IPS DF 4.7 (cell line): Measurements from ENCODE around the gene MTF2.
"Not testable (repeated sequence)": the region's sequence is repeated elsewhere in the genome, so short reads cannot be mapped to it uniquely, and the experiment has no call there.

Experiments
- DNase-seq: peaks from one replicate; pipeline ENCODE4 v3.0.0-alpha.2; 2013; ENCODE audit warnings: low spot score; ENCODE audit errors: extremely low read depth

Gene MTF2

DNA sequence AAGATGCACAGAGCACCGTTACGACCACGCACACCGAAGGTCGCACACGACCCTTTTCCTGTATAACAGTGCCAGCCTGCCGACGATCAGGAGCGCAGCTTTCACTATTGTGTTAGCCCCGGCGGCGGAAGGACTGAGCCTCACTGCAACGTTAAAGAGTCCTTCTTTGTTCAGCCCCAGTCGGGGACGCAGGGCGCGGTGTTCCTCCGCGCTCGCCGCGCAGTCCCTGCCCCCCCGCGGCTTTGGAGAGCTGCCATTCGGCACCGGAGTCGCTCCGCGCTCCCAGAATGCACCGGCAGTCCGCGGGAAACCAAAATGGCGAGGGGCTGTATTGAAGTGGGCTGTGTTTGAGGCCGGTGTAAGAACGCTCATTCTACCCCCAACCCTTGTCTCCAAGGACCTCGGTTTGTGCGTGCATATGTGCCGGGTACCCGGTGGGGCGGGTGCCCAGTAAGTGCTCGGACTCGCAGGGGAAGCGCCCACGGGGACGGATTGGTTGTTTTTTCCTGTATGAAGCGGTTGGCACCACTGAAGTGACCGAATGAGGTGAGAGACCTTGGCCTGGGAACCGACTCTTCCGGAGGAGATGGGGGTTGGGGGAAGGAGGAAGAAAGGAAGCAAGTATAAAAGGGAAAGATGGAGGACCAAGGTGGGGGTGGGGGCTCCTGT, at the start of gene MTF2:
Gene MTF2, plus strand, starts transcription at position 298 of the 669 bp plus-strand sequence. Its CDS starts 244 bp downstream, at position 542.
- peak; percentile 89 for DNase-seq

- DNase-seq: no peak
Measured at GRCh38 chr1:93029317-93029716, 49.8 kb upstream of the MTF2 start.

DNA sequence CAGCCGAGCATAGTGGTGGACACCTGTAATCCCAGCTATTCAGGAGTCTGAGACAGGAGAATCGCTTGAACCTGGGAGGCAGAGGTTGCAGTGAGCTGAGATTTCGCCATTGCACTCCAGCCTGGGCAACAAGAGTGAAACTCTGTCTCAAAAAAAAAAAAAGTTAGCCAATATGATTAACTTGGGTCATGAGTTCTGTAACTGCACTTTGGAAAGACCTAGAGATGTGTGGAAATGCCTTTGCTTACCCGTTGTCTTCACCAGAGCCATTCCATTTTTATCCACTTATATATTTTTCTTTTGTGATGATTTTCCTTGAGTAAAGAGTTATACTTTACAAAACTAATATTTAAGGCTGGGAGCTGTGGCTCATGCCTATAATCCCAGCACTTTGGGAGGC, 48.9 kb upstream of the MTF2 start:
- not testable (repeated sequence) for DNase-seq

DNA sequence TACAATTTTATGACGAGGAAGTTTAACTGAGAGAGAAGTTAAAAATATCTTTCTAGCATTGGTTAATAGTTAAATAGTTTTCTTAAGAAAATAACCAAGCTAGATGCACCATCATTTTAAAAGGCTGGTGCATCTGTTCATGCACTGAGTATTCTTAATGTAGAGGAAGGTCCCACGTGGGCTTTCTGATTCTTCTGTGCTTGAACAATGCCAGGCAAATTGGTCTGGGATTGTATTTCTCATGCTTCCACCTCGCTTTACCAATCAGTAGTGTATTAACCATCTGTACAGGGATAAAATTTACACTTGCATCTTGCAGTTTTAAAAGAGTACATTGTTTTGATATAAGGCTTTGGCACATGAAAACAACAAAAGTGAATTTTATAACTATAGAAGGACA, 47.4 kb upstream of the MTF2 start:
- no peak for DNase-seq

DNA sequence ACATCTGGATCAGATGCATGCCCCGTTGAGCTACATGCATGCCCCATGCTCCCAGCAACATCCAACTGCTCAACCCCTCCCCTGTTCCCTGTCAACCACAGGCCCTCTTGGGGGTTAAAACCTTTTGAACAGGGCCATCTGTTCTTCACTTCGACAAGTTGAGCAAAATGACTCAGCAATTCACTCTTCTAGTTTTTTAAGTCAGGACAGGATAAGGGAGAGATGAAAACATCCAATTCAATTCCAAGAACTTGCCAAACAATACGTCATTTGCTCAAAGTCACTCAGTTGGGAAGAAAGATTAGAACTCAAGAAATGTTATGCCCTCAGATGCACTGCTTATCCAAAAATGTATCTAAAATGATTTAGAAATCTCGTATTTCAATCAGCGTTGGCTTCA, 46.1 kb upstream of the MTF2 start:
- no peak for DNase-seq

GRCh38 chr1:93033785-93034184, 45.3 kb upstream of the MTF2 start:
- no peak for DNase-seq

DNA sequence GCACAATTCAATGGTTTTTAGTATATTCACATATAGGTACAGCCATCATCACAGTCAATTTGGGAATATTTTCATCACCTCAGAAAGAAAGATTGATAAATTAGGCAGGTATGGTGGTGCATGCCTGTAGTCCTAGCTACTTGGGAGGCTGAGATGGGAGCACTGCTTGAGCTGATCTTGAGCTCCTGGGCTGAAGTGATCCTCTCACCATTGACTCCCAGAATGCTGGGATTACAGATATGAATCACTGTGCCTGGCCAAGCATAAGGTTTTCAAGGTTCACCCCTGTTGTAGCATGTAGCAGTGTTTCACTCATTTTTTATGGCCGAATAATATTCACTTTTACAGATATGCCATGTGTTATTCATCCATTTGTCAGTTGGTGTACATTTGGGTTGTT, 44.7 kb upstream of the MTF2 start:
- DNase-seq: no peak

DNA sequence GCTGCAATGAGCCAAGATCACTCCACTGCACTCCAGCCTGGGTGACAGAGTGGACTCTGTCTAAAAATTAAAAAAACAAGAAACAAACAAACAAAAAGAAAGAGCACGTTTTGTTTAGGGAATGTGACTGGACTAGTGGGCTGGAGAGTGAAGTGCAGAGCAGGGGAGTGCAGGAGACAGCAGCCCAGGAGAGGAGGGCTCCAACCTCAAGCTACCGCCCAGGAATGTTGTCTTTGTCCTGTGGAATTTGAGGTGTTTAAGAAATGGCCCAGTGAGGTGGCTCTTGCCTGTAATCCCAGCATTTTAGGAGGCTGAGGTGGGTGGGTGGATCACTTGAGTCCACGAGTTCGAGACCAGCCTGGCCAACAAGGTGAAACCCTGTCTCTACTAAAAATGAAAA, 42.4 kb upstream of the MTF2 start:
- no peak for DNase-seq

DNA sequence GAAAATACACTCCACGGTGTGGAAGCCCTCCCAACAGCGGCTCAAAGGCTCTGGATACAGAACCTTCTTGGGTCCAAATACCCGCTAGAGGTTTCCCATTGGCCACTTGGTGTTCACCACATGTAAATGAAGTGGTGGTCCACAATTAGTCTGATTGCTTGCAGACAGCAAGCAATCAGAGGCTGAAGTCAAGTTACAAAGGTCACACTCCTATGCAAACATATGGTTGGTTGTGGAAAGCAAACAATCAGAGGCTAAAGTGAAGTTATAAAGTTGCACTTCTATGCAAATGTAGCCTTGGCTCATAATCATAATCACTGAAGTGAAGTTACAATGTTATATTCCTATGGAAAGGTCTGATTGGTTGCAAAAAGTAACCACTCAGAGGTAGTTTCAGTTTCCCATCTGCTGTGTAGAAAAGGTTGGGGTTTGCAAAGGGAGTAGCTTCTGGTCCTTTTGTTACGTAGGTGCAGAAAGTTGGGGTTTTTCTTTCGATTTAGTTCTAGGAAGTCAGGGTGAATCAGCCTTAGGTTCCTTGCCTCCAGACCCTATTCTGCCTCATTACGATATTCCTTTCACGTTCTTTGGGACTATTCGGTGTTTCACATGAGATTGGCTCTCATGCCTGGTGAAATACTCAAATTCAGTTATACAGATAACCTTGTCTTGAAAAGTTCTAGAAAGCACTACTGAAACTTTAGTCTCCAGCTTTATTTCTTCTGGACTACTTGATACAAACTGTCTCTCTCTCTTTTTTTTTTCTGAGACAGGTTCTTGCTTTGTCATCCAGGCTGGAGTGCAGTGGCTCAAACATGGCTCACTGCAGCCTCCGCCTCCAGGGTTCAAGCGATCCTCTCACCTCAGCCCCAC, 36.7 kb upstream of the MTF2 start:
- no peak for DNase-seq

DNA sequence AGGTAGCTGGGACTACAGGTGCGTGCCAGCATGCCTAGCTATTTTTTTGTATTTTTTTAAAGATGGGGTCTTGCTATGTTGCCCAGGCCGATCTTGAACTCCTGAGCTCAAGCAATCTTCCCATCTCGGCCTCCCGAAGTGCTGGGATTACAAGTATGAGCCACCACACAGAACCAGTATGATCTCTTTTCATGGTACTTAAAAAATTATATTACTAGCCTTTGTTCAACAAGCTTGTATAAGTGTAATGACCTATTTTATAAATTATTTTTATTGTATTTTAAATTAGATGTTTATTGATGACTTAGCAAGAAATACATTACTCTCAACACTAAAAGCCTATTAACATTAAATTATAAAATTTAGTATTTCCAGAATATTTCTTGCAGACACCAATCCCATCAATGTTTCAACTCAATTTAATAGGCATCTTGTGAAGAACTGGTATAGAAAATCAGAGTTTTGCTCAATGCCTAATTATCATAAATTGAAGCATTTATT, 36.0 kb upstream of the MTF2 start:
- DNase-seq: no peak

- DNase-seq: no peak
Measured at GRCh38 chr1:93047618-93048017, 31.5 kb upstream of the MTF2 start.

DNA sequence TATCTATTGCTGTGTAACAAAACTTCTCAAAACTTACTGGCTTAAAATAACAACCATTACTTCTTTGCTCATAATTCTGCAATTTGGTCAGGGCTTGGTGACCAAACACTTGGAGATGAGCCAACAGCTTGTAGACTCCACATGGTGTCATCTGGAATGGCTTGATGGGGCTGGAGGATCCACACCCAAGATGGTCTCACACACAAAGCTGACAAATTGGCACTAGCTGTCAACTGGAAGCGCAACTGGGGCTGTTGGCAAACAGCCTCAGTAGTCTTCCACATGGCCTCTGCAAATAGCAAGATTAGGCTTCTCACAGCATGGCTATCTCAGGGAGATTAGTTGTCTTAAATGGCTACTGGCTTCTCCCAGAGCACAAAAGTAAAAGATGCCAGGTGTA, 27.1 kb upstream of the MTF2 start:
- no peak for DNase-seq

DNA sequence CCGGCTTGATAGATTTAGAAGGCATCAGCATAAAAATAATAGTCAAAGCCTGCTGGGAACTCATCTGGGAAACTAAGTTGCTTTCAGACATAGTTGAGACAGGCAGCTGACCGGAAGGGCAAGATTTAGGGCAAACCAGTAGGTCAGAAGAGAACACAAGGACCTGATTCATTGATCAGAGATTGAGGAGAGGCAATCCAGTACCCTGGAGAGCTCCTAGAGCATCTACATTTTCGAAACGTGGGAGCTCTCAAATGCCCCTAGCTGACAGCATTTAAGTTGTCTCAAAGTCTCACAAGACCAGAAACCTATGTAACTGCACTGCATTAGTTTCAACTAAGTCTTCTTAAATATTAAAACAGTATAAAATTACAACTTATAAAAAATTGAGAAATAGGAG, 22.9 kb upstream of the MTF2 start:
- DNase-seq: no peak

GRCh38 chr1:93056649-93057048, 22.4 kb upstream of the MTF2 start:
- no peak for DNase-seq

DNA sequence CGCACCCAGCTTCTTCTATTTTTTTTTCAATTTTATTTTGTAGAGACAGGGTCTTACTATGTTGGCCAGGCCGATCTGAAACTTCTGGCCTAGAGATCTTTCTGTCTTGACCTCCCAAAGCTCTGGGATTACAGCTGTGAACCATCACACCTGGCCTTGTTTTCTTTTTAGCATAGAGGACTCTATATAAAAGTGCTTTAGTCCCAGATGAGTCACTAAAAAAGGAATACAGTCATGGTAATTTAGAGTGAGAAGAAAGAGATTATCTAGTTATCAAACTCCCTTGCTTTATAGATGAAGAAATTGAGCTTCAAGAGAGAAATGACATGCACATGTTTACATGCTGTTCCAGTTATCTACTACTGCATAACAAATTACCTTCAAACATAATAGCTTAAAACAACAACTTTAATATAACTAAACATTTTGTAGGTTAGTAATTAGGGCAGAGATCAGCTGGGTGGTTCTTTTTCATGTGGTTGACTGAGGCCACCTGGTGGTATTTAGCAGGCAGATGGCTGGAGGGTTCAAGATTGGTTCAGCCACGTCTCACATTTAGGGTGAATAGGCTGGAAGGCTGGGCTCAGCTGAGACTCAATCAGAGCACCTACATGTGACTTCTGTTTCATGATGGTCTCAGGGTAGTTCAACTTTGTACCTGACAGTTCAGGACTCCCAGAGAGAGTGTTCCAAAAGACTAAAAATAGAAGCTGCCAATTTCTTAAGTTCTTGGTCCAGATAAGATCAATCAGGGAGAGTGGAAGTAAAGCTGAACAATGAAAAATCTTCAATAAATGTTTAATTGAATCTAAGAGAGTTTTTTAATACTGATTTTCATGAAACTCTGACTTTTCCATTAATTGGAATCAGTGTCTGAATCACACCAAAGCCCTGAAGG, 16.9 kb upstream of the MTF2 start:
- no peak for DNase-seq

- DNase-seq: no peak
Measured at GRCh38 chr1:93076268-93076667, 2.8 kb upstream of the MTF2 start.

DNA sequence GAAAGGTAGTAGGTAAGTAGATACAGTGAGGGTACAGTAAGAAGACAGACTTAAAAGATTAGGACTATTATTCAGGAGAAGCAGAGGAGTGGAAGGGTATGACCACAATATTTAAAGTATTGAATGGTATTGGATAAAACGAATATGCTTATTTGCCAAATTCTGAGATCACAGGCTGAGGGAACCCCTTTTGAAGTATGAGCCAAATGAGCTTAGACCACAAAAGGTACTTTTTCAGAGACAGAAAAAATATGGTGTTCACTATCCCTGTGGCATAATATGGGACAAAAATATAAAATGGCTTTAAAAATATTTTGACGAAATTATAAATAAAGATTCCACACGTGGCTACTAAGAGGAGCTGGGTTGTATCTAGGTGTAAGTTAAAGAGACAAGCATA, 880 bp upstream of the MTF2 start:
- no peak for DNase-seq

GRCh38 chr1:93078638-93078985, 471 bp upstream of the MTF2 start:
- no peak for DNase-seq

- no peak for DNase-seq
Measured at GRCh38 chr1:93079685-93080141, 630 bp downstream of the MTF2 start.

DNA sequence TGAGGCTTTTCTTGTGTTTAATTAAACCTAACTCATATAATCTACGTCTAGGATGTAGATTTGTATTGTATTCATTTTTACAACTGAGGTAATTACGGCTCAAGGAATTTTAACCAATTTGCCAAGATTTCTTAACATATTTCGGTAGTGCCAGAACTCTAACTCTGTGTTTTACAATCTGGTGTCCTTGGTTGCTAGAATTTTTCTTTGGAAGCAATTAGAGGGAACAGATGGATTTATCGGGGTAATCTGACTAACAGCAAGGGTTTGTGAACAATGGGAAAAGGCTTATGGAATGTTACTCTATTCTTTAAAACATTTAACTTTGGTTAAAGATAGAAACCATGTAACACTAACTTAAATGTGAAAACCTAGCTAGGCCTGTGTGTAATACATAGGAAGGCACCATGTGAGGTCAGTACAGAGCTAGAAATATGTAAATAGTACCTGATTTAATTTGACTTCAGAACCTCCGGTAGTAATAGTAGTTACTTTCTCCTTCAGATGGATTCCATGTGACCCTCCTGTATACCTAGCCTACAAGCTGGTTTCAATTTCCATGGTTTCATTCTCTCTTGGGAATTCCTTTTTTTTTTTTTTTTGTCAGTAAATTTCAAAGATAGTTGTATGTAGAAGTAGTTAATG, 1.2 kb downstream of the MTF2 start:
- DNase-seq: no peak

- no peak for DNase-seq
Measured at GRCh38 chr1:93081716-93082115, 2.6 kb downstream of the MTF2 start.
